ENCODE measurements around the gene FBXL3. TPM values are rescaled to one million over a fixed set of nuclear protein-coding genes. Genes with fewer than 3 reads are reported as not detected.

The FBXL3 gene
- total RNA-seq, 1 experiment from 2014 or later, result 16.7 TPM

- no peak for TF ChIP-seq CTCF (conservative IDR thresholded peaks at IDR 0.05)
- Histone ChIP-seq H2BK20ac (ENCODE audit: low read depth, low read length, poor library complexity, severe bottlenecking) (no peak overlapping the region), H3K4me2 (ENCODE audit: insufficient read depth, insufficient read length, low read length) (no peak overlapping the region), H2AK5ac (ENCODE audit: insufficient read length, low read length) (no peak overlapping the region), H3K18ac (ENCODE audit: insufficient read length, low read depth, low read length) (no peak overlapping the region), H3K14ac (ENCODE audit: insufficient read depth, low read length) (no peak overlapping the region), H2BK5ac (ENCODE audit: insufficient read length, low read length) (no peak overlapping the region), H3T11ph (ENCODE audit: low read length) (no peak overlapping the region), H3K79me1 (ENCODE audit: insufficient read depth, low read depth, low read length, poor library complexity, severe bottlenecking) (no peaks in the 10 kb centered on the region), H3K4me1 (ENCODE audit: insufficient read depth, low read length) (no peaks in the 10 kb centered on the region), H2BK15ac (ENCODE audit: low read depth, low read length) (no peak overlapping the region), H4K8ac (replicated peaks; ENCODE audit: insufficient read length, low read depth, low read length) (no peak overlapping the region), H3K23me2 (ENCODE audit: insufficient read length, low read depth, low read length, poor library complexity, severe bottlenecking) (no peaks in the 10 kb centered on the region), H3K9me3 (ENCODE audit: control insufficient read depth, low read depth, low read length) (no peaks in the 10 kb centered on the region), H4K91ac (ENCODE audit: insufficient read length, low read depth, low read length) (no peak overlapping the region), H3K27ac (ENCODE audit: insufficient read length, low read depth, low read length) (no peak overlapping the region), H3K56ac (ENCODE audit: insufficient read length, low read depth, low read length) (no peak overlapping the region), H3K4ac (ENCODE audit: low read depth, low read length) (no peak overlapping the region), H2BK12ac (ENCODE audit: insufficient read length, low read depth, low read length) (no peak overlapping the region), H2AFZ (ENCODE audit: low read length) (no peak overlapping the region), H3K23ac (ENCODE audit: insufficient read length, low read depth, low read length) (no peak overlapping the region), H4K20me1 (ENCODE audit: control insufficient read depth, insufficient read depth, insufficient read length) (no peaks in the 10 kb centered on the region), H3K9ac (ENCODE audit: extremely low read depth, insufficient read length, low read length) (no peak overlapping the region), H2BK120ac (ENCODE audit: low read depth, low read length, poor library complexity, severe bottlenecking) (no peak overlapping the region), H3K27me3 (ENCODE audit: insufficient read depth, low read length) (no peaks in the 10 kb centered on the region), H4K5ac (ENCODE audit: insufficient read length, low read depth, low read length) (no peak overlapping the region), H3K79me2 (ENCODE audit: insufficient read depth, low read length) (no peaks in the 10 kb centered on the region)
- Mint-ChIP-seq H3K27ac (no peak overlapping the region), H3K4me3 (no peak overlapping the region), H3K27me3 (ENCODE audit: low read depth) (peaks cover 32% of the 10 kb centered on the region), H3K36me3 (ENCODE audit: insufficient read depth in 1 of 3, low read depth in 3 of 3) (no peaks in the 10 kb centered on the region), H3K9me3 (no peaks in the 10 kb centered on the region), H3K4me1 (no peaks in the 10 kb centered on the region)
- DNase-seq, result no peak
- WGBS (ENCODE audit: extremely low coverage, insufficient read length, low lambda C conversion rate), result no CpG with 5 or more reads among the region's 6 CpGs
Measured at GRCh38 chr13:76982061-76982460, 44.9 kb downstream of the FBXL3 start.

All from H9 (cell line).